Measurements from ENCODE around the gene COX4I1.

Gene COX4I1

DNA sequence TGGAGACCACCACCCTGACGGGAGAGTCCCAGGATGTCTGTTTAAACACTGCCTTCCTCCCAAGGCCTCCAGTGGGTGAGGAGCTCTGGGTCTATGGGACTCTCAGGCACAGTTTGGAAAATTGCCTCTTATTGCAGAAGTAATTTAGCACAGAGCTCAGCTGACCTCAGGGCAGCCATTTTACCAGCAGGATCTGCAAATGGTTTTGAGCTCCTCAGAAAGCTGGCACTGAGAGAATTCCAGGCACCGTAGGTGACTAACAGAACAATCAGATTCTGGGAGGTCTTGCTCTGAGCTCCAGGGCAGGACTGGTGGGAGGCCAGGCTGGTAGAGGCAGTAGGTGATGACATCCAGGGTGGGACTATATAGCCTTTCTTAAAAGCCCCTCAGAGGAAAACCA, 31.3 kb upstream of the COX4I1 start:
- no peak for DNase-seq

- no peak for DNase-seq
These were observed 28.8 kb upstream of the COX4I1 start for GRCh38 chr16:85770741-85771140.

DNA sequence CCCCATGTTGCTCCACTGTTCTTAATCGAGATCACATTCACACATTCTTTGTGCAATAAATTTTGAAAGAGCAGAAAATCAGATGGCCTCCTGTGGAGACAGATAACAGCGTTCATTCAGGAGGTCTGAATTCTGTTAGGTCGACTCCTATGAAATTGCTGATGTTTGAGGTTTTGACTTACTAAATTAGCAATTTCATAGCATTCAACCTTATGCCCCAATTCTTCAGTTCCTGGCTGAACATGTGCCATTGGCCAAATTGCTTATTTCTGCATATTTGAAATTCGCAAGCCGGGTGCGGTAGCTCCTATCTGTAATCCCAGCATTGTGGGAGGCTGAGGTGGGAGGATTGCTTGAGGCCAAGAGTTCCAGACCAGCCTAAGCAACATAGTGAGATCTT, 26.5 kb upstream of the COX4I1 start:
- no peak for DNase-seq

DNA sequence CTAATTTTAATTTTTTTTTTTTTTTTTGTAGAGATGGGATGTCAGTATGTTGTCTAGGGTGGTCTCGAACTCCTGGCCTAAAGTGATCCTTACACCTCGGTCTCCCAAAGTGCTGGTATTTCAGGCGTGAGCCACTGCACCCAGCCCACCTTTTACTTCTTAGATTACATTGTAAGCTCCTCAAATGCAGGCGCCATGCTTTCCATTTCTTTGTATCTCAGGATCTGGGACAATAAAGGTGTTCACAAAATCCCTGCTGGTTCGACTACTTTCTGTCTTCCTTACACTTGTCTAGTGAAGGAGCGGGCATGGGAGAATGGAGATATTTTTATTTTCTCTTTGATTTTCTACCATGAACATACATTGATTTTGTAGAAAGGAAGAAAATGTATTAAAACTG, 25.4 kb upstream of the COX4I1 start:
- no peak for DNase-seq

DNA sequence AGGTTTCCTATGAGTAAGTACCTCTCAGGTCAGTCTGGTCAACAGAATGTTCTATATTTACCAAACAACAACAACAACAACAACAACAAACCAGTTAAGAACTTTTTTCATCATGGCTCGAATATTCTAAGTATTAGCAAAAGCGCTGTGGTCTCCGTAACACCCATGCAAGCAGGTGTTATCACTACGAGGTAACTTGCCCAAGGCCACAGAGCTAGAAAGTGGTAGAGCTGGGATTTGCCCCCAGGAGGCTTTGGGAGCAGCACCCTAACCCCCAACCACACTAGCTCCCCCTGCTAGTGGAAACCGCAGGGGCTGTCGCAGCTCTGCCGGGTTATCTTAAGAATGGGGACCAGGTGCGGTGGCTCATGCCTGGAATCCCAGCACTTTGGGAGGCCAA, 24.7 kb upstream of the COX4I1 start:
- no peak for DNase-seq

DNA sequence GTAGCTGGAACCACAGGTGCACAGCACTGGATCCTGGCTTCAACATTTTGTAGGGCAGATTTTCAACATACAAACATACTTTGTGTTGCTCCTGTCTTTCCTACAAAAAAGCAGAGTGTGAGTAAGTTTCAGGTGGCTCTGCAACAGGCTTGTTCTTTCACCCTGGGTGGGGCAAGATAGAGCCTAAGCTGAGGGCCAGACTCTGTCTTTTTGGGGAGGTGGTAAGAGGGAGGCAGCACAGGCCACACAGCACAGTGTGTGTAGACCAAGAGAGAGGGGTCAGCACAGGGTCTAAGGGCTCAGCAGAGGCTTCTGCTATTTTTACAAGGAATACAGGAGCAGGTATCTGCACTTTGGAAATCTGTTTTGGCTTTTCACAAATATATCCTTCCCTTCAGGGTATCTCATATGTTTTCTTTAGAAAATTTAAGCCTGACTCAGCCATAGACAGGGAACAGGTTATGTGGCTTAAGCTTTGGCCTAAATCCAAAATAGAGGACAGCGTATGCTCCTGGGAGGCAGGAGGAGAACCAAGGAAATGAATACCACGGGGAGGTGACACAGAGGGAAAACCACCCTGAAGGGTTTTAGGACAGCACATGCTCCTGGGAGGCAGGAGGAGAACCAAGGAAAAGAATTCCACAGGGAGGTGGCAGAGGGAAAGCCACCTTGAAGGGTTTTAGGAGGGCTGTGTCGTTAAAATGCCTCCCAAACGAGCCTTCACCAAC, 21.7 kb upstream of the COX4I1 start:
- no peak for DNase-seq

DNA sequence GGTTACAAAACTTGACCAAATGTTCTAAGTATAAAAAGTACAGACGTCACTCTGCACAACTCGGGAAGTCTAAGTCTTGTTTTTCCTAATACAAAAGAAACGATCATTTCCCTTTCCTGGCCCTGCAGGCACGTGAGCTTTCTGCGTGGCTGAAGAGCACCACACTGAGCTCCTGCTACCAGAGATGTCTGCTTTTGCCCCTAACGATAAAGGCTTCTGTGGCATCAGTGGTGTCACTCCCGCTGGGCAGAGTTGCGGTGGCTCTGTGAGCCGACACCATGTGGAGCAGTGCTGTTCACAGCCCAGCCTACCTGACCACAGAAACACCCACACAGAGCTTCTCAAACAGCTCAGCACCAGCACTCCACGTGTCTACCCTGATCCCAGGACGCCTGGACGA, 20.6 kb upstream of the COX4I1 start:
- DNase-seq, result no peak

DNA sequence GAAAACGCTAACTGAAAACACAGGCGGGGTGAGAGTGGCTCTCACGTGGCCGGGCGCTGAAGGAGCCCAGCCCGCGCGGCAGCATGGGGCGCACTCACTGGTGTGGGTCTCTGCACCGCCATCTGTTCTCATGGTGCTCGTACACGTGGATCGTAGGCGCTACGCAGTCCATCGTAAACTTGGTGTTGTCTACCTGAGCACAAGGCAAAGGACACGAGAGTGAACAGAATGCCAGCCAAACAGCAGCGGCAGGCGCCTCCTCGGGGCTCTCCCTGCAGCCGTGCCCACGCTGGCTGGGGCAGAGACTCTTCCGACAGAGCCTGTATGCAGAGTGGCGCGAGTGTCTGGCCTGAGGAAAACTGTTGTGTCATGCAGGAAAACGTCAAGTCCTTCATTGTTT, 19.2 kb upstream of the COX4I1 start:
- no peak for DNase-seq

DNA sequence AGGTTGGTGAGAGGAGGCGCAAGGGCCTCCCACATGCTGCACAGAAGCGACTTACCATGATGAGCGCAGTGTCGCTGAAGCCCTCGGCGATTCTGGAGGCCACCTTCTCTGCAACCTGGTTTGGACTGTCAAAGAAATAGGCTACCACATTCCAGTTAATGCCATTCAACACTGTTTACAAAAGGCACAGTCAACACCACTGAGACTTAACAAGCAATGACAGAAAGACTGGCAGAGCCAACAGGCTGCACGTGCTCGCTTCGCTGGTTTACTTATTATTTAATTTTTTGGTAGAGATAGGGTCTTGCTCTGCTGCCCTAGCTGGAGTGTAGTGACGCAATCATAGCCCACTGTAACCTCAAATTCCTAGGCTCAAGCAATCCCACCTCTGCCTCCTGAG, 18.3 kb upstream of the COX4I1 start:
- no peak for DNase-seq

GRCh38 chr16:85781695-85782370, 17.7 kb upstream of the COX4I1 start:
- DNase-seq, result peak; percentile 61

GRCh38 chr16:85782451-85782850, 17.0 kb upstream of the COX4I1 start:
- no peak for DNase-seq

- no peak for DNase-seq
These were observed 16.1 kb upstream of the COX4I1 start for GRCh38 chr16:85783441-85783840.

DNA sequence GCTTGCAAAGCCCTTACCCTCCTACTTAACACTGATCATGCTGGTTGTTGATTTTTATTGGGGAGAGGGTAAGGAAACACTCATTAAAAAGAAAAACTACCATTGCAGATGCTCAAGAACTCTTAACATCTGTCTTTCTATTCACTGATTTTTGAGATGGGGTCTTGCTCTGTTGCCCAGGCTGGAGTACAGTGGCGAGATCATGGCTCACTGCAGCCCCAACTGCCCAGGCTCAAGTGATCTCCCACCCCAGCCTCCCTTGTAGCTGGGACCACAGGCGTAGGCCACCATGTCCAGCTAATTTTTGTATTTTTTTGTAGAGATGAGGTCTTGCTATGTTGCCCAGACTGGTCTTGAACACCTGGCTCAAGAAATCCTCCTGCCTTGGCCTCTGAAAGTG, 14.7 kb upstream of the COX4I1 start:
- no peak for DNase-seq

DNA sequence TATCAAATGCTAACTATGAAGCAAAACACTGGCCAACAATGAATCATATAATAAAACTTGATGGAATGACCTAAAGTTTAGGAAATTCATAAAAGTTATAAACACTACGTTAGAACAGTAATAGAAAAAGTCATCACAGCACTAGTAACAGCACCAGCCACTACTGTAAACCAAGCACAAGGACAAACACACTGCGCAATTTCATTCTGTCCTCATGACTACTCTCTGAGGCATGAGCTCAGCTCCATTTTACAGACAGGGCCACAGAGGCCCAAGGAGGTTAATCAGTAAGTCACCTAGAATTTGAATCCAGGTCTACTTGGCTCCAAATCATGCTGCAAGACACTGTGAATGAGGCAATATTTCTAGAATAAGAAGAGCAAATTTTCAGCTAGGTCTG, 13.6 kb upstream of the COX4I1 start:
- no peak for DNase-seq

- no peak for DNase-seq
These were observed 10.7 kb upstream of the COX4I1 start for GRCh38 chr16:85788819-85789218.

GRCh38 chr16:85789773-85790172, 9.7 kb upstream of the COX4I1 start:
- no peak for DNase-seq

GRCh38 chr16:85793662-85794298, 5.7 kb upstream of the COX4I1 start:
- no peak for DNase-seq

DNA sequence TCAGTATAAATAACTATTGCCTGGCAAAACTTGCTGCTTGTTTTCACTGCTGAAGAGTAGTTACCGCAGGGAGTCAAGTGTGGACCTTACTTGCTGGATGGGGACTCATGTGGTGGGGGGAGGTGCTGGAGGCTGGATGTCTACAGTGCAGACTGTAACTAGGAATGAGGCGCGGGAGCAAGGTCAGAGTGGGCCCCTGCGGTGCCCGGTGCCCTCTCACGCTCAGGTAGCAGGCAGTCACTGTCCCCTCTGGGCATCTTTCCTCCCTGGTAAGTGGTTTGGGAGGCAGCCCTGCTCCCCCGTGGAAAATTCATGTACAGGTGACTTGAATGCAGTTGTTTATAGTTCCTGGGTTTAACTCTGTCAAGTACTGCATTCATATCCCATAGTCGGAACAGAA, 4.8 kb upstream of the COX4I1 start:
- DNase-seq, result no peak

DNA sequence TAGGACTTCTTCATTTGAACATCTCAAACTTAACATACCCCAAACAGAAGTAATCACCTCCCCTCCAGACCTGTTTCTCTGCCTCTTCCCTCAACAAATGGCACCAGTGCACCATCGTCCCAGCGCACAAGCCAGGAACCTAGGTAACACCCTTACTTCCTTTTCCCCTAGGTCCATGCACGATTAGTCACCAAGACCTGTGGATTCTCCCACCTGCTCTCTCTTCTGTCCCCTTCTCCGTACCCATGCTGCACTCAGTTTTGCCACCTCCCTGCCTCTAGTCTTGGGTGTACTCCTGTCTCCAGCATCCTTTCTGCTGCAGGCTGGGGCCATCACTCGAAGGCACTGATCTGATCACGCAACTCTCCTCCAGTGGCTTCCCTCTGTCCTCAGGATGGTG, 3.3 kb upstream of the COX4I1 start:
- DNase-seq, result no peak

GRCh38 chr16:85796599-85796998, 2.9 kb upstream of the COX4I1 start:
- no peak for DNase-seq

DNA sequence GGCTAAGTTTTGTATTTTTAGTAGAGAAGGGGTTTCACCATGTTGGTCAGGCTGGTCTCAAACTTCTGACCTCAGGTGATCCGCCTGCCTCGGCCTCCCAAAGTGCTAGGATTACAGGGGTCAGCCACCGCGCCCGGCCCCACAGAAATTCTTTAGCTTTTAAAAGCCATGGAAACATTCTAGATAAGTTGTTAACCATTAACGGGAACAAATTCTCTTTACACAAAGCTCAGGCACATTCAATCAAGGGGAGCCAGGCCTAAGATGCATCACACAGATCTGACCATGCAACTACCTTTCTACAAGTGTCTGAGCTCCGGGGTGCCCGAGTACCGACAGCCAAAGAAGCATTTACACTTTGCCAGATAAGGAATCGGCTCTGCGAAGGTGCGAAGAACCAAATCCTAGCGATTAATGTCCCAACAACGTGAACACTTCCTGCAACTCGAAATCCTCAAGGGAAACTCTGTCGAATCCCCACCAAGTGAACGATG, 1.2 kb upstream of the COX4I1 start:
- DNase-seq, result no peak

- DNase-seq, result no peak
These were observed 496 bp upstream of the COX4I1 start for GRCh38 chr16:85798901-85799496.

DNA sequence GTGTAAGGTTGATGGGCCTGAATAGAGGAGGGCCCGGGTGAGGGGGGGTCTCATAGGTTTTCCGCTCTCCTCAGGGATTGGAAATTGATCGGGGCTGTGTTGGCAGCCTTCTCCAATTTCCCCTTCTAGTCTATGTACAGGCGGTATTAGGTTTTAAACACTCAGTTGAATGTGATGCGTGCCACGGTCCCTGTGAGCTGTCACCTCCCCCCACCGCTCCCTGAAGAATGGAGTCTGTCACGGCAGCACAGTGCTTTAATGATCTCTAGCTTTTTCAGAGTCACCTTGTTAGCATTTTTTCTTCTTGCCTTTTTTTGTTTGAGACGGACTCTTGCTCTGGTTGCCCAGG, 800 bp downstream of the COX4I1 start:
- DNase-seq, result no peak

GRCh38 chr16:85803570-85803969, 4.1 kb downstream of the COX4I1 start:
- no peak for DNase-seq
